GM18505 (cell line): ENCODE measurements around the gene C20orf141.
"Not testable (repeated sequence)": the region's sequence is repeated elsewhere in the genome, so short reads cannot be mapped to it uniquely, and the experiment has no call there.

Source experiments
- ATAC-seq: cut with Tn5 transposase; IDR thresholded peaks from one replicate; pipeline ENCODE4 v1.9.1; 2021; ENCODE audit not compliant: unreplicated experiment
- POLR2A ChIP-seq: IDR thresholded peaks from 4 replicates; pipeline ENCODE4 v1.6.1; 2011; ENCODE audit warnings: borderline replicate concordance; ENCODE audit not compliant: insufficient read depth, insufficient read length; ENCODE audit errors: extremely low read depth

The C20orf141 gene

GRCh38 chr20:2805689-2806350 lies 9.0 kb upstream of the C20orf141 start:
- no peak for TF ChIP-seq POLR2A
- ATAC-seq = no peak

GRCh38 chr20:2806351-2806701 lies 8.5 kb upstream of the C20orf141 start:
- TF ChIP-seq POLR2A = no peak
- no peak for ATAC-seq

- TF ChIP-seq POLR2A = no peak
- no peak for ATAC-seq
Observed at GRCh38 chr20:2807019-2807418, 7.8 kb upstream of the C20orf141 start.

GRCh38 chr20:2807929-2808328 lies 6.9 kb upstream of the C20orf141 start:
- ATAC-seq = not testable (repeated sequence)

- TF ChIP-seq POLR2A = no peak
- no peak for ATAC-seq
Observed at GRCh38 chr20:2809690-2810089, 5.1 kb upstream of the C20orf141 start.

- ATAC-seq = no peak
Observed at GRCh38 chr20:2812189-2812588, 2.6 kb upstream of the C20orf141 start.

GRCh38 chr20:2814076-2814475 lies 711 bp upstream of the C20orf141 start:
- no peak for ATAC-seq
- no peak for TF ChIP-seq POLR2A

More at GRCh38 chr20:2812189-2812588, 2.6 kb upstream of the C20orf141 start:
- no peak for TF ChIP-seq POLR2A

- TF ChIP-seq POLR2A = no peak
- ATAC-seq = no peak
Observed at GRCh38 chr20:2815242-2815900, 584 bp downstream of the C20orf141 start.

- no peak for TF ChIP-seq POLR2A
- no peak for ATAC-seq
Observed at GRCh38 chr20:2816030-2816582, 1.3 kb downstream of the C20orf141 start, which contains the start of gene TMEM239. Gene TMEM239, plus strand, starts transcription at chr20:2816364. Its CDS starts 191 bp downstream, at chr20:2816555.

- no peak for TF ChIP-seq POLR2A
- no peak for ATAC-seq
Observed at GRCh38 chr20:2816583-2817340, 2.0 kb downstream of the C20orf141 start.

- TF ChIP-seq POLR2A = no peak
- no peak for ATAC-seq
Observed at GRCh38 chr20:2817341-2817726, 2.5 kb downstream of the C20orf141 start.

- ATAC-seq = no peak
- no peak for TF ChIP-seq POLR2A
Observed at GRCh38 chr20:2817891-2818595, 3.3 kb downstream of the C20orf141 start.
